SU-DHL-6 (cell line): ENCODE data around the gene GORASP1.
A peak's percentile ranks its signal among the peaks of the same experiment; 100 is the strongest.

ENCODE experiments used
- EZH2phosphoT487 ChIP-seq: fragments of 200-600 bp; sonication (generic), shearing (Covaris generic); conservative IDR thresholded peaks from 2 replicates; pipeline ENCODE4 v1.6.1; 2018; ENCODE audit warnings: mild to moderate bottlenecking, antibody characterized with exemption, low read length, moderate library complexity, mixed read lengths
- TF ChIP-seq, protein P1 (sequence below): fragments of 200-600 bp; sonication (generic); IDR thresholded peaks from one replicate; pipeline ENCODE4 v1.5.1; 2017; ENCODE audit warnings: antibody characterized with exemption, mild to moderate bottlenecking, low read length, moderate library complexity; ENCODE audit not compliant: insufficient read depth, poor library complexity, severe bottlenecking

- TF ChIP-seq, protein P1, sequence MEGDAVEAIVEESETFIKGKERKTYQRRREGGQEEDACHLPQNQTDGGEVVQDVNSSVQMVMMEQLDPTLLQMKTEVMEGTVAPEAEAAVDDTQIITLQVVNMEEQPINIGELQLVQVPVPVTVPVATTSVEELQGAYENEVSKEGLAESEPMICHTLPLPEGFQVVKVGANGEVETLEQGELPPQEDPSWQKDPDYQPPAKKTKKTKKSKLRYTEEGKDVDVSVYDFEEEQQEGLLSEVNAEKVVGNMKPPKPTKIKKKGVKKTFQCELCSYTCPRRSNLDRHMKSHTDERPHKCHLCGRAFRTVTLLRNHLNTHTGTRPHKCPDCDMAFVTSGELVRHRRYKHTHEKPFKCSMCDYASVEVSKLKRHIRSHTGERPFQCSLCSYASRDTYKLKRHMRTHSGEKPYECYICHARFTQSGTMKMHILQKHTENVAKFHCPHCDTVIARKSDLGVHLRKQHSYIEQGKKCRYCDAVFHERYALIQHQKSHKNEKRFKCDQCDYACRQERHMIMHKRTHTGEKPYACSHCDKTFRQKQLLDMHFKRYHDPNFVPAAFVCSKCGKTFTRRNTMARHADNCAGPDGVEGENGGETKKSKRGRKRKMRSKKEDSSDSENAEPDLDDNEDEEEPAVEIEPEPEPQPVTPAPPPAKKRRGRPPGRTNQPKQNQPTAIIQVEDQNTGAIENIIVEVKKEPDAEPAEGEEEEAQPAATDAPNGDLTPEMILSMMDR = peak; percentile 88
- no peak for TF ChIP-seq EZH2phosphoT487
Measured at GRCh38 chr3:39101022-39101689, 6.3 kb downstream of the GORASP1 start.
